ENCODE results near the gene CEP162. TPM values are rescaled to one million over a fixed set of nuclear protein-coding genes. Genes with fewer than 3 reads are reported as not detected.
"Not testable (repeated sequence)": the region's sequence is repeated elsewhere in the genome, so short reads cannot be mapped to it uniquely, and the experiment has no call there.

CEP162 gene
- total and polyA plus RNA-seq, 2 donors (not counting 1 experiment from before 2014, with no cell fraction given) = 1.8 to 13.4 TPM

DNA sequence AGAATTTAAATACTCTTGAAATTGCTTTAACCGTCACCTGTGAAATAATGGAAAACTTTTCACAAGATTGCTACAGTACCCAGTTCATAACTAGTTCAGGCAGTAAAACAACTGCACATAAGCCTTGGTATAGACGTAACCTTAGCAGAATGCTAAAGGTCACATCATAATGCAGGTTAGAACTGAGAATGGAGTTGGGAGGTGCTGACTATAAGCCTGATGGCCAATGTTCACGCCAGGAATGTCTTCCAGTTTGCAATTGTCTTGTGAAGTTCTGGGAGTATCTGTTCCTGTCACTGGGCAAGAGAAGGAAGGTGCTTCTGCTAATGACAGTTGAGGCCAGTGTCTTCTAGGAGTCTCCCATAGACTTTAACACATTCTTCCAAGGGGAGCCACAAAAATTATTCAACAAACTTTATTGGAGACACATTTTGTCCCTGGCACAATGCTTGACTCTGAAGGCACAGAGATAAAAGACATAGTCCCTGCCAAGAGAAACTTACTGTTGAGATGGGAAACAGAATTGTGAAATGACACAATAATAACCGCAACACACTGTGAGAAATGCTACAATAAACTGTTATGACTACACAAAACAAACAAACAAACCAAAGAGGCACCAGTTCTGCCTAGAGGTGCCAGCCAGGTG lies 24.6 kb upstream of the CEP162 start:
- Histone ChIP-seq H3K4me2 (replicated peaks; ENCODE audit: low read depth, low read length, poor library complexity, severe bottlenecking) (no peak overlapping the region), H2AFZ (ENCODE audit: insufficient read depth, low read depth, low read length, poor library complexity, severe bottlenecking) (no peak overlapping the region), H4K20me1 (ENCODE audit: control insufficient read depth, insufficient read depth, low read length, poor library complexity, severe bottlenecking) (no peaks in the 10 kb centered on the region), H3K4me1 (ENCODE audit: control insufficient read depth in 2 of 2, insufficient read depth in 2 of 2, low read length in 2 of 2) (no peaks in the 10 kb centered on the region), H3K9ac (ENCODE audit: low read length) (no peak overlapping the region), H3K36me3 (replicated peaks in 1 of 2; ENCODE audit: control extremely low read depth in 1 of 2, control insufficient read depth in 1 of 2, extremely low read depth in 1 of 2, insufficient read depth in 2 of 2, low read length in 1 of 2) (no peaks in the 10 kb centered on the region), H3K4me3 (ENCODE audit: control extremely low read depth in 1 of 5, extremely low read depth in 1 of 5, insufficient read depth in 1 of 5, low read depth in 2 of 5, low read length in 4 of 5) (no peak overlapping the region), H3K9me3 (ENCODE audit: control extremely low read depth in 1 of 3, control insufficient read depth in 2 of 3, insufficient read depth in 1 of 3, low read length in 2 of 3) (no peaks in the 10 kb centered on the region), H3K27ac (ENCODE audit: low read length in 2 of 2) (no peak overlapping the region), H3K27me3 (replicated peaks in 1 of 4; ENCODE audit: control extremely low read depth in 1 of 4, control insufficient read depth in 3 of 4, insufficient read depth in 4 of 4, low read length in 3 of 4) (peaks cover 0 to 11% (median 8%) of the 10 kb centered on the region in 4 experiments), H3K79me2 (ENCODE audit: control insufficient read depth, insufficient read depth, low read length) (no peaks in the 10 kb centered on the region)
- ATAC-seq (ENCODE audit: low read depth) (no peak), DNase-seq (no peak)
- no peaks in the 10 kb centered on the region for H3K9me3 Mint-ChIP-seq (ENCODE audit: insufficient read depth)
- CTCF ChIA-PET = no interaction called here
- H3K27me3 Mint-ChIP-seq = peaks cover 26% of the 10 kb centered on the region
- POLR2A ChIA-PET = no interaction called here
- TF ChIP-seq CTCF (IDR thresholded peaks at IDR 0.05) (no peak), EZH2 (IDR thresholded peaks at IDR 0.05; ENCODE audit: borderline replicate concordance, insufficient read depth, low read depth, low read length, poor library complexity, severe bottlenecking) (no peak)
- H3K27ac Mint-ChIP-seq = no peak overlapping the region
- intact Hi-C loops (cut with micrococcal nuclease) = no loop called here
- no peaks in the 10 kb centered on the region for H3K4me1 Mint-ChIP-seq
- no peak overlapping the region for H3K4me3 Mint-ChIP-seq
- 100% methylated on average over 1 of the region's 4 CpGs for WGBS (ENCODE audit: insufficient coverage)

DNA sequence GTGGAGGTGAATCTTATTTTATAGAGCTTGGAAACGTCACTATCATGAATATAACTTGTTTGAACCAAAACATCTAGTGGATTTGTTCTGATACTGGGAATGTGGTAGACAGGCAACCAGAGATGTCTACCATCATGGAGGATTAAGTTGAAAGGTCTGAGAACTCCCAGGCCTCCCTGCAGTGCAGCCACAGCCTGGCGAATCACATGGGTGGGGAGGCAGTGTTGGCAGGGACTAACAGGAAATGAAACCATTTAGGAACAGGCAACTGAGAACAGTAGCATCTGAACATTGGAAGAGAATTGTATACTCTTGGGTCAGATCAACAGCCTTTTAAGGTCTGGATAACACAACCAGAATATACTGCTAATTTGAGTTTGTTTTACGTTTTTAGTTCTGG lies 22.3 kb upstream of the CEP162 start:
- H3K4me3 Mint-ChIP-seq = no peak overlapping the region
- no peak overlapping the region for H3K27ac Mint-ChIP-seq
- Histone ChIP-seq H4K20me1 (ENCODE audit: control insufficient read depth, insufficient read depth, low read length, poor library complexity, severe bottlenecking) (no peaks in the 10 kb centered on the region), H3K4me2 (replicated peaks; ENCODE audit: low read depth, low read length, poor library complexity, severe bottlenecking) (no peak overlapping the region), H3K9ac (ENCODE audit: low read length) (no peak overlapping the region), H2AFZ (ENCODE audit: insufficient read depth, low read depth, low read length, poor library complexity, severe bottlenecking) (no peak overlapping the region), H3K4me3 (ENCODE audit: control extremely low read depth in 1 of 5, extremely low read depth in 1 of 5, insufficient read depth in 1 of 5, low read depth in 2 of 5, low read length in 4 of 5) (no peak overlapping the region), H3K27me3 (replicated peaks in 1 of 4; ENCODE audit: control extremely low read depth in 1 of 4, control insufficient read depth in 3 of 4, insufficient read depth in 4 of 4, low read length in 3 of 4) (peaks cover 0 to 7% (median 3%) of the 10 kb centered on the region in 4 experiments), H3K27ac (ENCODE audit: low read length in 2 of 2) (no peak overlapping the region), H3K9me3 (ENCODE audit: control extremely low read depth in 1 of 3, control insufficient read depth in 2 of 3, insufficient read depth in 1 of 3, low read length in 2 of 3) (no peaks in the 10 kb centered on the region), H3K79me2 (ENCODE audit: control insufficient read depth, insufficient read depth, low read length) (no peaks in the 10 kb centered on the region), H3K4me1 (ENCODE audit: control insufficient read depth in 2 of 2, insufficient read depth in 2 of 2, low read length in 2 of 2) (no peaks in the 10 kb centered on the region), H3K36me3 (replicated peaks in 1 of 2; ENCODE audit: control extremely low read depth in 1 of 2, control insufficient read depth in 1 of 2, extremely low read depth in 1 of 2, insufficient read depth in 2 of 2, low read length in 1 of 2) (no peaks in the 10 kb centered on the region)
- H3K4me1 Mint-ChIP-seq = no peaks in the 10 kb centered on the region
- no peaks in the 10 kb centered on the region for H3K9me3 Mint-ChIP-seq (ENCODE audit: insufficient read depth)
- no peak for DNase-seq
- intact Hi-C loops (cut with micrococcal nuclease) = no loop called here
- ChIA-PET CTCF (no interaction called here), POLR2A (no interaction called here)
- TF ChIP-seq CTCF (IDR thresholded peaks at IDR 0.05) (no peak), EZH2 (IDR thresholded peaks at IDR 0.05; ENCODE audit: borderline replicate concordance, insufficient read depth, low read depth, low read length, poor library complexity, severe bottlenecking) (no peak)
- ATAC-seq (ENCODE audit: low read depth) = no peak
- H3K27me3 Mint-ChIP-seq = peaks cover 14% of the 10 kb centered on the region
- WGBS (ENCODE audit: insufficient coverage) = 57% methylated on average over 1 of the region's 3 CpGs

DNA sequence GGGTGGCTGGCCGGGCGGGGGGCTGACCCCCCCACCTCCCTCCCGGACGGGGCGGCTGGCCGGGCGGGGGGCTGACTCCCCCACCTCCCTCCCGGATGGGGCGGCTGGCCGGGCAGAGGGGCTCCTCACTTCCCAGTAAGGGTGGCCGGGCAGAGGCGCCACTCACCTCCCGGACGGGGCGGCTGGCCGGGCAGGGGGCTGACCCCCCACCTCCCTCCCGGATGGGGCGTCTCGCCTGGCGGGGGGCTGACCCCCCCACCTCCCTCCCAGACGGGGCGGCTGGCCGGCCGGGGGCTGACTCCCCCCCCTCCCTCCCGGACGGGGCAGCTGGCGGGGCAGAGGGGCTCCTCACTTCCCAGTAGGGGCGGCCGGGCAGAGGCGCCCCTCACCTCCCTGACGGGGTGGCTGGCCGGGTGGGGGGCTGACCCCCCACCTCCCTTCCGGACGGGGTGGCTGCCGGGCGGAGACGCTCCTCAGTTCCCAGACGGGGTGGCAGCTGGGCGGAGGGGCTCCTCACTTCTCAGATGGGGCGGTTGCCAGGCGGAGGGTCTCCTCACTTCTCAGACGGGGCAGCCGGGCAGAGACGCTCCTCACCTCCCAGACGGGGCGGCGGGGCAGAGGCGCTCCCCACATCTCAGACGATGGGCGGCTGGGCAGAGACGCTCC lies 17.1 kb upstream of the CEP162 start:
- H3K4me3 ChIP-seq (ENCODE audit: control extremely low read depth in 1 of 5, extremely low read depth in 1 of 5, insufficient read depth in 1 of 5, low read depth in 2 of 5, low read length in 4 of 5); intact Hi-C loops (cut with micrococcal nuclease); H4K20me1 ChIP-seq (ENCODE audit: control insufficient read depth, insufficient read depth, low read length, poor library complexity, severe bottlenecking); DNase-seq; H3K27ac ChIP-seq (ENCODE audit: low read length in 2 of 2); POLR2A ChIA-PET; H3K9ac ChIP-seq (ENCODE audit: low read length); CTCF ChIA-PET; H3K36me3 ChIP-seq (replicated peaks in 1 of 2; ENCODE audit: control extremely low read depth in 1 of 2, control insufficient read depth in 1 of 2, extremely low read depth in 1 of 2, insufficient read depth in 2 of 2, low read length in 1 of 2); H3K9me3 ChIP-seq (ENCODE audit: control extremely low read depth in 1 of 3, control insufficient read depth in 2 of 3, insufficient read depth in 1 of 3, low read length in 2 of 3); H3K27me3 Mint-ChIP-seq; H3K4me1 ChIP-seq (ENCODE audit: control insufficient read depth in 2 of 2, insufficient read depth in 2 of 2, low read length in 2 of 2); H3K9me3 Mint-ChIP-seq (ENCODE audit: insufficient read depth); H3K79me2 ChIP-seq (ENCODE audit: control insufficient read depth, insufficient read depth, low read length); H3K4me2 ChIP-seq (replicated peaks; ENCODE audit: low read depth, low read length, poor library complexity, severe bottlenecking); H3K4me1 Mint-ChIP-seq; H3K27me3 ChIP-seq (replicated peaks in 1 of 4; ENCODE audit: control extremely low read depth in 1 of 4, control insufficient read depth in 3 of 4, insufficient read depth in 4 of 4, low read length in 3 of 4); H3K27ac Mint-ChIP-seq; ATAC-seq (ENCODE audit: low read depth); H2AFZ ChIP-seq (ENCODE audit: insufficient read depth, low read depth, low read length, poor library complexity, severe bottlenecking); H3K4me3 Mint-ChIP-seq: not testable (repeated sequence)
- 97% methylated on average over 21 of the region's 51 CpGs for WGBS (ENCODE audit: insufficient coverage)
